G401 (cell line): ENCODE measurements around the gene HKDC1. TPM values are rescaled to one million over a fixed set of nuclear protein-coding genes. Genes with fewer than 3 reads are reported as not detected.

Experiments
- DNase-seq: peaks from one replicate; pipeline ENCODE4 v3.0.0-alpha.2; 2015; ENCODE audit warnings: low spot score
- in situ Hi-C: cut with HindIII; loops from 2 replicates; pipeline ENCODE4 v1.10.0; 2016; ENCODE audit warnings: low sequenced_read_pairs, mixed read lengths
- total RNA-seq: library from RNA; depleted of rRNA; stranded (reverse); fragments of >200 nt; shearing (Covaris generic); gene quantifications from 2 replicates; pipeline ENCODE4 v1.2.3, GENCODE V29; 2014

Gene HKDC1
- total RNA-seq, 1 experiment from 2014 or later, result 2.8 TPM

DNA sequence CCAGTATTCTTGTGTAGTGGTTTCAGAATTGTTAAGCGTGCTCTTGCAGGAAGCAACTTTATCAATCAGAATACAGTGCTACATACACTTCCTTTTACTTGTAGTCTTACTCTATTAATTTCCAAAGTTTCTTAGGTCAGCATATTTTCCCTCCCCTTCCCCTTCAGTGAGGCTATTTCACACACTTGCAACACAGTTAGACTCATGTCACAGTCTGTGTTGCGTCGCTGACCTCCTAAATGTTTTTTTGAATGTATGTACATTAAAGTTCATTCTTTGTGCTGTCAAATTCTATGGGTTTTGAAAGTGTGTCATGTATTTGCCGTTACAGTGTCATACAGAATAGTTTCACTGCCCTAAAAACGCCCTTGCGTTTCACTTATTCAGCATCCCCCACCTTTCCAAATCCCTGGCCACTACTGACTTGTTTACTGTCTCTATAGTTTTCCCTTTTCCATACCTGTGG, 5.4 kb upstream of the HKDC1 start:
- DNase-seq, result no peak
- in situ Hi-C loops, result no loop called here

- in situ Hi-C loops, result no loop called here
- no peak for DNase-seq
These were observed 4.5 kb upstream of the HKDC1 start for GRCh38 chr10:69215405-69216171.

GRCh38 chr10:69216577-69217118, 3.5 kb upstream of the HKDC1 start:
- in situ Hi-C loops, result no loop called here
- DNase-seq, result no peak

GRCh38 chr10:69217119-69217754, 2.9 kb upstream of the HKDC1 start:
- DNase-seq, result no peak
- in situ Hi-C loops, result no loop called here

GRCh38 chr10:69218831-69219230, 1.3 kb upstream of the HKDC1 start:
- in situ Hi-C loops, result no loop called here

DNA sequence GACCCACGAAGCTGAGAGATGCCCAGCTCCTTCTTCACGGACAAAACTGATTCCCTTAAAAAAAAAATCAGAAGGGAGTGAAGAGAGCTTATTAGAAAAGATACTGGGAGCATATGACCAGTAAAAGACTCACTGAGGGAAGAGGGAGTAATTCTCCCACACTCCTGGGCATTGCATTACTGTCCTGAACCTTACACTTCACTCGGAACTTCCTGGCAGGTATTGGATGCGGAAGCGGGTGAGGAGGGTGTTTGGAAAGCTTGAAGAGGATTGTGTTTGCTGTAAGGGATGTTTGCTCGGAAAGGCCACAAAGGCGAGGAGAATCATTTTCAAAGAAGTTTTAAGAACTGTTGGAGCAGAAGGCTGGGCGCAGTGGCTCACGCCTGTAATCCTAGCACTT, 375 bp downstream of the HKDC1 start:
- in situ Hi-C loops, result no loop called here
- DNase-seq, result no peak

More at GRCh38 chr10:69218831-69219230, 1.3 kb upstream of the HKDC1 start:
- DNase-seq, result no peak

DNA sequence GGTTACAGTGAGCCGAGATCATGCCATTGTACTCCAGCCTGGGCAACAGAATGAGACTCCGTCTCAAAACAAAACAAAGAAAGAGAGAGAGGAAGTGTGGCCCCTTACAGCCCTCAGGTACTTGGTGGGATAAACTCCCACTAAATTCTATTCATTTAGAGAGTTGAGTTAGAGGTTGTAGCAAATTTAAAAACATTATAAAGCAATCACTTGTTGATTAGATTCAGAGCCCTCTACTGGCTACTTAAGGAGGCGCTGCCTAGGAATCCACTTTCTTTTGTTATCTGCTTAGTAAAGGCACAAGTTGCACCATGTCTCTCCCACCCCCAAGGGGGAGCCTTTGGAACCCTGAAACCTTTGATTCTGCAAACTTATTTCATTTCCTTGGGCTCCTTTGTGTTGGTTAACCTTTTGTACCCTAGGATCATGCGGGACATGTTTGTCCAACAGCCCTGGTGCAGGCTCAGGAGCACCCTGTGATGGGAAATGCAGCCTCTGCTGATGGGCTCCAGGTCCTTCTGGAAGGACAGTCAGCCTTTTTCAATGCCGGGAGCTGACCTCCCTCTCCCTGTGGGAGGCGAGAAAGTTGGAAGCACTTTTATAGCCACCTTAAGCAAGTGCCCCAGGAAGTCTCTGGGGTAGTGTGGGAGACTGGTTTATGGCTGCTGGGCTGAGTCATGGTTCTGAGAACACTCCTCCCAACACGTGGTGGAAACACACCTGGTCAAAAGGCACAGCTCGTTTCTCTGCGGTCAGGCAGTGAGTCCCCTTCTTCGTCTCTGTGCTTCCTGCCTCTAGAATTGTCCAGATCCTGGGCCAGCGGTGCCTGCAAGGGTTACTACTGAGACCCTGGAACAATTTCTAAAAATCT, 2.3 kb downstream of the HKDC1 start:
- DNase-seq, result peak; percentile 34
- in situ Hi-C loops, result no loop called here

DNA sequence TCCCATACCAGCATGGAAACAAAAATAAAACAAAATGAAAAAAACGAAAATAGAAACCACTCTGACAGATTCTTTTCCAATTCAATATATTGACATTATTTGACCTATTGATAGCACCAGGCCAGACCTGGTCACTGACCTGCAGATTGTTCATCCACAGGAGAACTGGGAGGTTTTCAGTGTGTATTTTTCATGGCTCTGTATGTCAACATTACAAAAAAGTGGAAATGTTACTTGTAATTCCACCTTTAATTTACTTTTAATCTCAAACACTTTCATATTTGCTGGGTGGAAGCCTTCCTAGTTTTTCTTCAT, 2.9 kb downstream of the HKDC1 start:
- no peak for DNase-seq
- in situ Hi-C loops, result no loop called here

DNA sequence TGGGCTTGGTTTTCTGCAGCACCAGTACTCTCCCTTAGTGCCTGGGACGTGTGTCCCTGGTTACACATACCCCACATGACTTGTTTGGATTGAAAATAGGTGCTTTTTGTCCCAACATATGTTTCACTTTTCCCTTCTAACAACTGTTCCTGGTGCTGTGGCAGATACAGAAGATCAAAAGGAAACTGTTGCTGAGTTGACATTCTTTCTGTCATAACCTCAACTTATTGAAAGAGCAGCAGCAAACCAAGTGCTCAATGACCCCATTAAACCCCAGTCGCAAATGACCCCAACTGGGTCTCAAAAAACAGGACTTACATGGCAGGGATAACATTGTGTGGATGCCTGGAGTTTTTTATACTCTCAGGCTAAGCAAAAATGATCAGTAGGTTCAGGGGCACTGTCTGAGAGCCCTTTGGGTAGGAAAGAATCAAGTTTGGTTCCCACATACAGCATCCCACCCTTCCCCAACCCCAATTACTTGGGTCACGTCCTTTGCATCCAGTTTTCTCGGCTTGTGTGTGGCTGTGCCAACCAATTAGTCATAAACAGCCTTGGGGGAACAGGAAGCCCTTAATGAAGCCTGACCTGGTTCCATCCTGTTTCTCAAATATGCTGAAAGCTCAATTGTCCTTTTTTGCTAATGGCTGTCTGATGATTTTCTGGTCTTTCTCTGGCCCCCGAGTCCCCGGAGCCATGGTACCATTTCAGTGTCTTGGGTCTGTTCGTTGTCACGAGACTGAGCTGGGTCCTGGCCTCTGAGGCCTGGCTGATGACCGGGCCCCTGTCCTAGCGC, 4.9 kb downstream of the HKDC1 start:
- peak; percentile 11 for DNase-seq
- in situ Hi-C loops, result no loop called here

DNA sequence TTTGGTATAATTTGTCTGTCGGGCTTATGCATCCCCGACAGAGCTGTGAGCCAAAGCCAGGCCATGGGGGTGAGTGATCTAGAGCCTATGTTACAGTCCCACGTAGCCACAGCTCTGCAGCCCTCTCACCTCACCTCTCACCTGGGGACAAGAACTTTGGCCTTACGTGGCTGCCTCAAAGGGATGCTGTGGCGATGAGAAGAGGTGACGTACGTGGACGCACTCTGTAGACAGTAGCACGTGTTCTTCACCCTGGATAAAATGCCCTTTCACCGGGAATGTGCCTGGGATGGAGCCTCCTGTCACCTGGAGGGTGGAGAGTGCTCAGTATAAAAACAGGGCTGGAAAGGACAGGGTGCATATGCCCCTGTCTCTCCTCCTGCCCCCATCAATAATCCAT, 5.5 kb downstream of the HKDC1 start:
- DNase-seq, result no peak
- in situ Hi-C loops, result no loop called here

DNA sequence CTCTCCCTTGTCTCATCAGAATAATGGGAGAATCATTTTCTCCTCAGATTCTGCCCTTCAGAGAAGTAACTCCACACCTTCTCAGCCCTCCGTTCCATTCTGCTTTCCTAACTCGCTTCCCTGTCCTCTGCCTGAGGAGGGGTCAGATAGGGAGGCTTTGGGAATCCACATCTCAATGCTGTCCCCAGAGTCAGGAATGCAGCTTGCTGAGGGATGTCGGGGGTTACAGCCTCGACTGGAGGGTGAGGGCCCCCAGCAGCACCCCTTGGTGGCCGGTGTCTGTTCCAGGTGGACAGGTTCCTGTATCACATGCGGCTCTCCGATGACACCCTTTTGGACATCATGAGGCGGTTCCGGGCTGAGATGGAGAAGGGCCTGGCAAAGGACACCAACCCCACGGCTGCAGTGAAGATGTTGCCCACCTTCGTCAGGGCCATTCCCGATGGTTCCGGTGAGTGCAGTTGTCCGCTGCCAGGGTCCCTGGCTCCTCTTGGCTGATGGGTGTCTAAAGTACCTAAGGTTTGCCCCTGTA, 6.9 kb downstream of the HKDC1 start:
- in situ Hi-C loops, result no loop called here
- DNase-seq, result no peak

- DNase-seq, result no peak
- in situ Hi-C loops, result no loop called here
These were observed 8.0 kb downstream of the HKDC1 start for GRCh38 chr10:69228151-69228550.

DNA sequence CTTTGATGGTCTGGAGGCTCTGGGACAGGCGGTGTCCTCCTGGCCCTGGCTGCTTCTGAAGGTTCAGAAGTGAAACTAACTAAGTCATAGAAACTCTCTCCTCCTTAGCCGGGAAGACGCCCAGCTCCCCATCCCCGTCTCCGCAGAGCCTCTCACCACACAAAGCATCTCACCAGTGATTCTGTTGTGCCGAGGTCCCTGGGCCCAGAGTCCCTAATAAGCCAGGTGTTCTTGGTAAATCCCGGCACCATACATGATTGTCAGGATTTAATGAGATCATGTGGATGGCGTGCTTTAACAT, 9.4 kb downstream of the HKDC1 start:
- in situ Hi-C loops, result no loop called here
- no peak for DNase-seq

DNA sequence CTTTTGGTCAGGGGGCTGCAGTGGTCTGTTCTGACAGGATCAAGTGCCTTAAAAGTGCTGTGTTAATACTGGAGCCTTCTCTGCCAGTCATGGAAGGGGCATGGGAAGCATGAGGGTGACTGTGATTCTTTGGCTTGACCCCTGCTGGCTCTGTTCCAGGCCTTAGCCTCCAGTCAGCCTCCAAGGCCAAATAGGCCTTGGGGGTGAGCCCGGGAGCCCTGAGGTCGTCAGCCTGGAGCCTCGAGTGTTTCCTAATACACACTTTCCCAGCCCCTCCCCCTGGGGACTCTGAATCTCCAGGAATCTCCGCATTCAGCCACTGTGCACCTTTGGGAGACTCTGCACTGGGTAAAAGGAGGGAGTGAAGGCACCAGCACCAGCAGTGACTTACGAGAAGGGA, 10.0 kb downstream of the HKDC1 start:
- in situ Hi-C loops, result no loop called here
- DNase-seq, result no peak

GRCh38 chr10:69232252-69232651, 12.1 kb downstream of the HKDC1 start:
- in situ Hi-C loops, result no loop called here
- DNase-seq, result no peak

DNA sequence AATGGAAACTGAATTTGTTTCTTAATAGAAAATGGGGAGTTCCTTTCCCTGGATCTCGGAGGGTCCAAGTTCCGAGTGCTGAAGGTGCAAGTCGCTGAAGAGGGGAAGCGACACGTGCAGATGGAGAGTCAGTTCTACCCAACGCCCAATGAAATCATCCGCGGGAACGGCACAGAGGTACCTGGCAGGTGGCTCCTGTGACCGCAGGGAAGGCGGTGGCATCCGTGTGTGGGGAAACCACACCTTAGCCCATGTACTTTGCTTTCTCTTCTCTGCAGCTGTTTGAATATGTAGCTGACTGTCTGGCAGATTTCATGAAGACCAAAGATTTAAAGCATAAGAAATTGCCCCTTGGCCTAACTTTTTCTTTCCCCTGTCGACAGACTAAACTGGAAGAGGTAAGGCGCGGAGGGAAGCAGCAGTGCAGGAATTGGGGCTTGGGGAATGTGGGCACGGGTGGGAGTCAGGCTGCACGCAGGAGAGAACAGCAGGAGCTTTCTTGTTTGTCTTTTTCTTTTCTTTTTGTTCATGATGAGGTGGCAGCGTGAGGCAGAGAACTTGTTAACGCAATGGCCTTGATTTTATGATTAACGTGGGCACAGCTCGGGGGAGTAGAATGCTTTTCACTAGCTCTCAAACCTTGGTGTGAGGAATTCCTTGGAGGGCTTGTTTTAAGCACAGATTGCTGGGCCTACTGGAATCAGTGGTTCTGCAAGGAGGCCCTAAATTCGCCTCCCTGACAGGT, 12.8 kb downstream of the HKDC1 start:
- in situ Hi-C loops, result no loop called here
- no peak for DNase-seq

DNA sequence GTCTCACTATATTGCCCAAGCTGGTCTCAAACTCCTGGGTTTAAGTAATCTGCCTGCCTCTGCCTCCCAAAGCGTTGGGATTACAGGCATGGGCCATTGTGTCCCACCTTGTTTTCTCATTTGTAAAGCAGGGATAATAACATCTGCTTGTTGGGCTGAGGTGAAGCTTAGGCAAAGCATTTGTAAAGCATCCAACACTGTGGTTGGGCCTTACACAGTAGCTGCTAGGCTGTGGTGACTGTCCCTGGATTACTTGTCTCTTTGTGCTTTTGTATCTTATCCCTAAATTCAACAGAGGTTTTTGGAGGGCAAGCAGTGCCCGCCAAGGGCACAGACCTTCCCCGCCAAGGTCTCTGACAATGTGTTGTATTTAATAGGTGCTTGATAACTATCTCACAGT, 14.3 kb downstream of the HKDC1 start:
- DNase-seq, result no peak
- in situ Hi-C loops, result no loop called here

GRCh38 chr10:69237528-69238159, 17.5 kb downstream of the HKDC1 start:
- in situ Hi-C loops, result no loop called here

More at GRCh38 chr10:69237528-69238159, 17.5 kb downstream of the HKDC1 start:
- peak; percentile 93 for DNase-seq
